GM19438 (cell line): ENCODE results near the gene TNNC1.

Experiments
- ATAC-seq: cut with Tn5 transposase; IDR thresholded peaks from one replicate; pipeline ENCODE4 v1.9.1; 2021; ENCODE audit warnings: low read depth; ENCODE audit not compliant: unreplicated experiment

TNNC1 gene

GRCh38 chr3:52402706-52403270, 51.1 kb downstream of the TNNC1 start:
- ATAC-seq, result no peak

DNA sequence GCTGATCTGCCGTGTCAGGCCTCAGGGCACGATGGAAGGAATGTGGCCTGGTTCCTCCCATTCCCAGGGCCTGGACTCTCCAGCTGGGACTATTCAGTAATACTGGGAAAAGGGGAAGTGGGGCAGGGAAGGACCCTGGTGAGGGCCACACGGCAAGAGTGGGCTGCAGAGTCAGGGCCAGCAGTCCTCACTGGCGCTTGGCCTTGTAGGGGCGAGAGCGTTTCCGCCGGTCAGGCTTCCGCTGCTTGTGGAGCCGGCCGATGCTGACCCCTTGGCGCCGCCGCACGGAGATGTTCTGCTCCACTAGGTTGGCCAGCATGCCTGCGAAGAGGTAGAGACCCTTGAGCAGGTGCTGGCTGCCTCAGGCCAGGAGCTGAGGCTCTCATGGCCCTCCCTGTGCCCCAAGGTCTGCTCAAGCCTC, 51.7 kb downstream of the TNNC1 start:
- ATAC-seq, result no peak

GRCh38 chr3:52401551-52401950, 52.3 kb downstream of the TNNC1 start:
- ATAC-seq, result no peak
